HG03039 (cell line): ENCODE data around the gene C13orf46.

Experiments used
- ATAC-seq: cut with Tn5 transposase; IDR thresholded peaks from one replicate; pipeline ENCODE4 v1.9.1; 2021; ENCODE audit warnings: mild to moderate bottlenecking, moderate library complexity; ENCODE audit not compliant: unreplicated experiment

C13orf46 gene

GRCh38 chr13:114010401-114011101, 36.7 kb upstream of the C13orf46 start:
- ATAC-seq = no peak

DNA sequence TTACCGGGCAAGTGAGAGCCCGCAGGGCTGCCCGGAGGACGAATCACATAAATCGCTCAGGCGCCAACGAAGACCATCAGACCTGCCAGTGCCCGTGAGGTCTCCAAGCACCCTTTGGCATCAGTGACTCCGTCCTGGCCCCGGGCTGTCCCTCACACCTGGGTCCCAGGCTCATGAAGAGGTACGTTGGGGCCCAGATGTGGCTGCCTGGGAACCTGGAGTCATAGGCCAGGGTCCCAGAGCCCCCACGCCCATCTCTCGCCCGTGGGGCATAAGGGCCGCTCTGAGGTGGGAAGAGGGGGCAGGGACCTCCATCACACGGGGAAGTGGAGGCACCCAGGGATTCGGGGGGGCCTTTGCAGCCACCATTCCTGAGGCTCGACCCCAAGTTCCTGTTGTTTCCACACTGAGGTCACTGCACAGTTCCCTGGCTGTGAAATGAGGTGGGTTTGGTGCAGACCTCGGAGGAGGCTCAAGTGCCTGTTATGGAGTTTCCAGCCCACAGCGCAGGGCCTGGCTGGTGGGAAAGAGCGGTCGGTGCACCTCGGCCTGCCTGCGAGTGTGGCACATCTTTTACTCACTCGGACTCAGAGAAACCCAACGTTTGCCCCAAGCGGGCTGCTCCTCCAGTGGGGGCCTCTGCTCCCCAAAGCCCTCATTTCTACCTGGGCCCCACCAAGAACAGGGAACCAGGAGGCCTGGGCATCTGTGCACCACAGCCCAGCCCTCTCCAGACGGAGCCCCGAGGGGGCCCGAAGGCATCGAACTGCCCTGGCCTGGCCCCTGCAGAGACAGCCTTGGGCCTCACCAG, 35.9 kb upstream of the C13orf46 start:
- no peak for ATAC-seq

GRCh38 chr13:114008964-114009589, 35.2 kb upstream of the C13orf46 start:
- no peak for ATAC-seq

- ATAC-seq = no peak
Observed at GRCh38 chr13:114007566-114007965, 33.7 kb upstream of the C13orf46 start.

GRCh38 chr13:114005206-114005724, 31.4 kb upstream of the C13orf46 start:
- ATAC-seq = no peak

GRCh38 chr13:114004420-114005205, 30.7 kb upstream of the C13orf46 start:
- ATAC-seq = no peak

GRCh38 chr13:114002771-114003321, 29.0 kb upstream of the C13orf46 start:
- no peak for ATAC-seq

GRCh38 chr13:114002009-114002544, 28.2 kb upstream of the C13orf46 start:
- ATAC-seq = no peak

- no peak for ATAC-seq
Observed at GRCh38 chr13:114001331-114002008, 27.6 kb upstream of the C13orf46 start.

GRCh38 chr13:114000151-114001040, 26.5 kb upstream of the C13orf46 start:
- ATAC-seq = no peak

GRCh38 chr13:113999618-113999910, 25.7 kb upstream of the C13orf46 start:
- no peak for ATAC-seq

DNA sequence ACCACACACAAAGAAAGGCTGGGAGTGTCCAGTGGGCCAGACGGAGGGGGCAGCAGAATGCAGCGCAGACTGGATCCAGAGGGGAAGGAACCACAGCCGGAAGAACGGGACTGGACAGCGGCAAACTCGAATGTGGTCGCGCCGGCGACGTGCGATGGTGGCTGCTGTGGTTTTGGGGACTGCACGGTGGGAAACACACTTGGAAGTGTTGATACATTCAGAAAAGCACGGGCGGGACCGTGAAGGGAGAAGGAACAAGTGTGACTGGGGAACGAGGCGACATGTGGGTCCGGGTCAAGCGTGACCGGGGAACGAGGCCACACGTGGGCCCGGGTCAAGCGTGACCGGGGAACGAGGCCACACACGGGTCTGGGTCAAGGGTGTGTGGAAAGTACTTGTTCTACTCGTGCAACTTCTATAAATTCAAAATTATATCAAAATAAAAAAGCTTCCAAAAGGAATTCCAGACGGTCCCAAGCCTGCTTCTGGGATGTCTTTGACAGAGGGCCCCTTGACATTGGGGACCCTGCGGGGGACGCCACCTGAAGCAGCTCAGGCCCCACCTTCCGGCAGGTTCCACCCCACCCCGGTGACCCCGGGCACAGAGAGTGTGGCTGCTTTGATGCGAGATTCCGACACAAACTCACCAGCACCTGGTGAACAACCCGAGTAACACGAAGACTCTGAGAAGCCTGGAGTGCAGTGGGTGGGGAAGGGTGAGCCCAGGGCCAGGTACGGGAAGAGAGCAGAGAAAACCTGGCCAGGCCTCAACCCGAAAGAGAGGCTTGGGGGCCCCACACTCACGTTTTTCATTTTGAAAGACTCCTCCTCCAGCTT, 25.1 kb upstream of the C13orf46 start:
- no peak for ATAC-seq

- no peak for ATAC-seq
Observed at GRCh38 chr13:113997845-113998751, 24.2 kb upstream of the C13orf46 start.

GRCh38 chr13:113996912-113997745, 23.3 kb upstream of the C13orf46 start:
- ATAC-seq = no peak

DNA sequence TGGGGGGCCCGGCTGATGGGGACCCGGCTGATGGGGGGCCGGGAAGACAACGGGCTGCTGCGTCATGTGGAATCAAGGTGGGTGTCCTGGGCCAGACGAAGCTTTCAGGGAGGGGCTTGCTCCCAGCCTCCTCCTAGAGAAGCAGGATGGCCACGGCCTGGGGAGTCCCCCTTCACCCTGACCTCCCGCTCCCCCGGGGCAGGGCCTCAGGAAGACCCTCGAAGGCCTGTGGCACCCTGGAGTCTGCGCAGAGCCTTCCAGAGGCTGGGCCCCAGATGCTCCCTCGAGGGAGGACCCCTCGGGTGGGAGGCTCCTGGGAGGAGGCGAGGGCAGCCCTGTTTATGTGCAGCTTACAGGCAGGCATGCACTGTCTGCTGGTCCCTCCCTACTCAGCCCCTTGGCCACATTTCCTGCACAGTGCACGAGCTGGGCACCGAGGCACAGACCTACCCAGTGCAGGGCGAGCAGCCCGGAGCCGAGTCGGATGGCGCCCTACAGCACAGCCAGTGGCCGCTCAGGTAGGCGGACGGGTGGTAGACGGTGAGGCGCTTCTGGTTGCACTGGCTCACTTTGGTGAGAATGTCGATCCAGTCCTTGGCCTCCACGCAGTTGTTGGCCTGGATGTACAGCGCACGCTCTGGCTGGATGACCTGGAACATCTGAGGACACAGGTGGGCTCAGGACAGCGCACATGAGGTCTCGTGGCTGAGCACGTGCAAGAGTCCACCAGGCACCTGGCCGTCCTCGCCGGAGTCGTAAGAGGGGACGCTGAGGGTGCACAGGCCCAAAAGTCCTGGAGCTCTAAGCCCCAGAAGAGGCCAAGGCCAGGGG, 22.4 kb upstream of the C13orf46 start:
- no peak for ATAC-seq
